H54 (cell line): ENCODE results near the gene CYP39A1.

ENCODE experiments used
- DNase-seq: peaks from one replicate; pipeline ENCODE4 v3.0.0; 2011; ENCODE audit warnings: low spot score, mixed read lengths; ENCODE audit not compliant: insufficient read length
- FAIRE-seq: peaks from 3 replicates; lab custom pipeline; 2011; peaks lifted over from hg19 to GRCh38; lab: Jason Lieb, UNC
- POLR2A ChIP-seq: IDR thresholded peaks from 2 replicates; pipeline ENCODE4 v1.6.1; 2011; ENCODE audit warnings: low read depth, mild to moderate bottlenecking, low read length

CYP39A1 gene

GRCh38 chr6:46590765-46591164 lies 61.9 kb downstream of the CYP39A1 start:
- no peak for TF ChIP-seq POLR2A
- FAIRE-seq (no peak), DNase-seq (no peak)

- FAIRE-seq (no peak), DNase-seq (no peak)
- TF ChIP-seq POLR2A = no peak
Observed at GRCh38 chr6:46586906-46587305, 65.7 kb downstream of the CYP39A1 start.

GRCh38 chr6:46584586-46584985 lies 68.0 kb downstream of the CYP39A1 start:
- no peak for DNase-seq
- FAIRE-seq = no peak
- no peak for TF ChIP-seq POLR2A

- FAIRE-seq = no peak
- no peak for DNase-seq
- no peak for TF ChIP-seq POLR2A
Observed at GRCh38 chr6:46583721-46584120, 68.9 kb downstream of the CYP39A1 start.

GRCh38 chr6:46583081-46583480 lies 69.5 kb downstream of the CYP39A1 start:
- no peak for TF ChIP-seq POLR2A
- FAIRE-seq = no peak
- DNase-seq = no peak

GRCh38 chr6:46581459-46582177 lies 71.0 kb downstream of the CYP39A1 start:
- FAIRE-seq (no peak), DNase-seq (no peak)
- no peak for TF ChIP-seq POLR2A

- FAIRE-seq (no peak), DNase-seq (no peak)
- no peak for TF ChIP-seq POLR2A
Observed at GRCh38 chr6:46575530-46575929, 77.1 kb downstream of the CYP39A1 start.

GRCh38 chr6:46573140-46573539 lies 79.5 kb downstream of the CYP39A1 start:
- TF ChIP-seq POLR2A = no peak
- no peak for DNase-seq
- FAIRE-seq = no peak

- no peak for FAIRE-seq
- DNase-seq = no peak
- TF ChIP-seq POLR2A = no peak
Observed at GRCh38 chr6:46565531-46565930, 87.1 kb downstream of the CYP39A1 start.

- DNase-seq (no peak), FAIRE-seq (no peak)
- TF ChIP-seq POLR2A = no peak
Observed at GRCh38 chr6:46563924-46564323, 88.7 kb downstream of the CYP39A1 start.

GRCh38 chr6:46556053-46556452 lies 96.6 kb downstream of the CYP39A1 start:
- no peak for DNase-seq
- no peak for TF ChIP-seq POLR2A
- no peak for FAIRE-seq

- no peak for TF ChIP-seq POLR2A
- FAIRE-seq (no peak), DNase-seq (no peak)
Observed at GRCh38 chr6:46555129-46555528, 97.5 kb downstream of the CYP39A1 start.

GRCh38 chr6:46549155-46549554 lies 103.5 kb downstream of the CYP39A1 start:
- no peak for FAIRE-seq
- TF ChIP-seq POLR2A = no peak
- no peak for DNase-seq

GRCh38 chr6:46541556-46541955 lies 111.1 kb downstream of the CYP39A1 start:
- no peak for FAIRE-seq
- TF ChIP-seq POLR2A = no peak
- no peak for DNase-seq

GRCh38 chr6:46539866-46540265 lies 112.8 kb downstream of the CYP39A1 start:
- FAIRE-seq (no peak), DNase-seq (no peak)

More at GRCh38 chr6:46539866-46540265, 112.8 kb downstream of the CYP39A1 start:
- TF ChIP-seq POLR2A = no peak
